HUES6 (cell line): Measurements from ENCODE around the gene MGRN1.
A peak's percentile ranks its signal among the peaks of the same experiment; 100 is the strongest.

Experiments
- H3K27ac ChIP-seq: 2 replicates; pipeline ENCODE4 v1.7.0; 2013; ENCODE audit warnings: low read depth, mild to moderate bottlenecking, low read length, inconsistent platforms
- H3K27me3 ChIP-seq: 2 replicates; pipeline ENCODE4 v1.6.1; 2013; ENCODE audit warnings: low read length; ENCODE audit not compliant: control insufficient read depth, insufficient read depth
- H3K36me3 ChIP-seq: 2 replicates; pipeline ENCODE4 v1.6.1; 2013; ENCODE audit warnings: low read length; ENCODE audit not compliant: control insufficient read depth, insufficient read depth
- H3K4me1 ChIP-seq: 2 replicates; pipeline ENCODE4 v1.6.1; 2013; ENCODE audit warnings: low read length; ENCODE audit not compliant: control insufficient read depth, insufficient read depth
- H3K4me3 ChIP-seq: 2 replicates; pipeline ENCODE4 v1.5.1; 2013; ENCODE audit warnings: low read depth, low read length
- H3K9ac ChIP-seq: one replicate; pipeline ENCODE4 v1.6.1; 2013; ENCODE audit warnings: mild to moderate bottlenecking, low read length
- H3K9me3 ChIP-seq: 2 replicates; pipeline ENCODE4 v1.6.1; 2013; ENCODE audit warnings: low read depth, low read length; ENCODE audit not compliant: control insufficient read depth, insufficient read depth

The MGRN1 gene

GRCh38 chr16:4591706-4592470 is 32.7 kb upstream of the MGRN1 start:
- H3K4me3 ChIP-seq: no peak overlapping the region
- H3K36me3 ChIP-seq: no peaks in the 10 kb centered on the region
- peaks cover 13% of the 10 kb centered on the region for H3K9me3 ChIP-seq
- no peak overlapping the region for H3K27ac ChIP-seq
- H3K9ac ChIP-seq: no peak overlapping the region
- peaks cover 26% of the 10 kb centered on the region for H3K4me1 ChIP-seq
- no peaks in the 10 kb centered on the region for H3K27me3 ChIP-seq

- no peak overlapping the region for H3K27ac ChIP-seq
- no peak overlapping the region for H3K4me3 ChIP-seq
- no peaks in the 10 kb centered on the region for H3K27me3 ChIP-seq
- peaks cover 26% of the 10 kb centered on the region for H3K4me1 ChIP-seq
- H3K9ac ChIP-seq: no peak overlapping the region
- H3K36me3 ChIP-seq: no peaks in the 10 kb centered on the region
- H3K9me3 ChIP-seq: peaks cover 10% of the 10 kb centered on the region
Measured at GRCh38 chr16:4593086-4593485, 31.5 kb upstream of the MGRN1 start.

- Histone ChIP-seq H3K36me3 (no peaks in the 10 kb centered on the region), H3K4me3 (no peak overlapping the region), H3K27me3 (no peaks in the 10 kb centered on the region), H3K4me1 (peaks cover 26% of the 10 kb centered on the region), H3K9me3 (no peaks in the 10 kb centered on the region), H3K9ac (no peak overlapping the region), H3K27ac (no peak overlapping the region; the same call in 1 of the 2 replicates)
Measured at GRCh38 chr16:4594433-4595410, 29.9 kb upstream of the MGRN1 start.

- Histone ChIP-seq H3K27ac (no peak overlapping the region), H3K36me3 (no peaks in the 10 kb centered on the region), H3K9ac (peak overlapping the region; percentile 12), H3K27me3 (no peaks in the 10 kb centered on the region), H3K9me3 (no peaks in the 10 kb centered on the region), H3K4me1 (peaks cover 32% of the 10 kb centered on the region), H3K4me3 (no peak overlapping the region)
Measured at GRCh38 chr16:4597174-4597573, 27.5 kb upstream of the MGRN1 start.

- H3K27me3 ChIP-seq: no peaks in the 10 kb centered on the region
- no peaks in the 10 kb centered on the region for H3K36me3 ChIP-seq
- no peak overlapping the region for H3K4me3 ChIP-seq
- H3K9ac ChIP-seq: no peak overlapping the region
- H3K9me3 ChIP-seq: no peaks in the 10 kb centered on the region
- no peak overlapping the region for H3K27ac ChIP-seq
- peaks cover 22% of the 10 kb centered on the region for H3K4me1 ChIP-seq
Measured at GRCh38 chr16:4599037-4599436, 25.6 kb upstream of the MGRN1 start.

GRCh38 chr16:4599545-4599944 is 25.1 kb upstream of the MGRN1 start:
- Histone ChIP-seq H3K9me3 (no peaks in the 10 kb centered on the region), H3K4me1 (peaks cover 17% of the 10 kb centered on the region), H3K4me3 (no peak overlapping the region), H3K9ac (no peak overlapping the region), H3K27me3 (no peaks in the 10 kb centered on the region), H3K27ac (no peak overlapping the region), H3K36me3 (no peaks in the 10 kb centered on the region)

GRCh38 chr16:4601036-4601863 is 23.4 kb upstream of the MGRN1 start:
- no peak overlapping the region for H3K4me3 ChIP-seq
- no peaks in the 10 kb centered on the region for H3K9me3 ChIP-seq
- peaks cover 15% of the 10 kb centered on the region for H3K4me1 ChIP-seq
- no peaks in the 10 kb centered on the region for H3K36me3 ChIP-seq
- peak overlapping the region; percentile 25 for H3K9ac ChIP-seq
- H3K27me3 ChIP-seq: no peaks in the 10 kb centered on the region
- no peak overlapping the region for H3K27ac ChIP-seq

GRCh38 chr16:4601864-4602186 is 22.8 kb upstream of the MGRN1 start:
- Histone ChIP-seq H3K4me3 (no peak overlapping the region), H3K9me3 (no peaks in the 10 kb centered on the region), H3K27ac (no peak overlapping the region), H3K36me3 (no peaks in the 10 kb centered on the region), H3K27me3 (no peaks in the 10 kb centered on the region), H3K4me1 (peaks cover 15% of the 10 kb centered on the region), H3K9ac (no peak overlapping the region)

- H3K9me3 ChIP-seq: no peaks in the 10 kb centered on the region
- no peak overlapping the region for H3K9ac ChIP-seq
- H3K27ac ChIP-seq: no peak overlapping the region
- no peaks in the 10 kb centered on the region for H3K36me3 ChIP-seq
- H3K4me3 ChIP-seq: no peak overlapping the region
- no peaks in the 10 kb centered on the region for H3K27me3 ChIP-seq
- H3K4me1 ChIP-seq: peaks cover 15% of the 10 kb centered on the region
Measured at GRCh38 chr16:4602331-4602730, 22.3 kb upstream of the MGRN1 start.

- Histone ChIP-seq H3K27me3 (no peaks in the 10 kb centered on the region), H3K36me3 (peaks cover 12% of the 10 kb centered on the region), H3K4me1 (peaks cover 15% of the 10 kb centered on the region), H3K9ac (no peak overlapping the region), H3K27ac (no peak overlapping the region), H3K9me3 (no peaks in the 10 kb centered on the region), H3K4me3 (no peak overlapping the region)
Measured at GRCh38 chr16:4603624-4604170, 20.9 kb upstream of the MGRN1 start.
